Right lobe of liver (tissue), 6 donors: ENCODE results near the gene GKN1. TPM values are rescaled to one million over a fixed set of nuclear protein-coding genes. Genes with fewer than 3 reads are reported as not detected.

ENCODE experiments used
- ATAC-seq, 4 donors: fragments of 200-7000 bp; cut with Tn5 transposase; one replicate each; pipeline ENCODE4 v1.9.1; 2020; ENCODE audit warnings: mild to moderate bottlenecking in 4 of 4, moderate library complexity in 4 of 4
- DNase-seq, 3 donors: peaks; one replicate each; pipeline ENCODE4 v3.0.0-alpha.2; 2020
- H3K27ac ChIP-seq, 3 donors: fragments of 200-600 bp; one replicate each; pipeline ENCODE4 v1.8.0; 2022
- H3K27me3 ChIP-seq, 2 donors: fragments of 200-600 bp; one replicate each; pipeline ENCODE4 v1.8.0; 2022
- H3K36me3 ChIP-seq, 4 donors: fragments of 200-600 bp; sonication (generic) in 1 of 4; one replicate each; pipeline versions ENCODE4 v1.5.1 to v1.8.0; 2017 to 2022; ENCODE audit warnings: control low read depth in 1 of 4
- H3K4me1 ChIP-seq, 4 donors: fragments of 200-600 bp; sonication (generic) in 1 of 4; one replicate each; pipeline versions ENCODE4 v1.5.1 to v1.8.0; 2017 to 2022; ENCODE audit warnings: control low read depth in 1 of 4
- H3K4me3 ChIP-seq, 3 donors: fragments of 200-600 bp; one replicate each; pipeline ENCODE4 v1.8.0; 2022
- H3K9me3 ChIP-seq, 4 donors: fragments of 200-600 bp; sonication (generic) in 1 of 4; one replicate each; pipeline versions ENCODE4 v1.5.1 to v1.8.0; 2017 to 2022; ENCODE audit warnings: control low read depth in 1 of 4
- CTCF ChIP-seq, 4 donors: fragments of 200-600 bp in 3 of 4; fragments of 450-650 bp in 1 of 4; IDR thresholded peaks; one replicate each; pipeline versions ENCODE4 v1.5.1 to v1.8.0; 2016 to 2022; ENCODE audit warnings: antibody characterized with exemption in 4 of 4, mild to moderate bottlenecking in 2 of 4
- POLR2A ChIP-seq: fragments of 450-650 bp; IDR thresholded peaks from one replicate; pipeline ENCODE4 v1.6.1; 2017; ENCODE audit warnings: antibody characterized with exemption, mild to moderate bottlenecking
- WGBS: methylation state at CpG from one replicate; pipeline ENCODE4 v1.1.6; 2018; ENCODE audit warnings: low coverage, low lambda C conversion rate; ENCODE audit not compliant: insufficient coverage; ENCODE audit errors: missing lambda C conversion rate; 5-methylcytosine and 5-hydroxymethylcytosine counted together
- intact Hi-C, 2 donors: fragments of 100-400 bp; cut with DNase I; formaldehyde crosslinking; loops; one replicate each; pipeline versions ENCODE4 v1.11.2 to v1.14.1; 2022
- total RNA-seq, 6 experiments: library from RNA; depleted of rRNA in 2 of 6; stranded (reverse); fragments of >200 nt in 2 of 6; fragmentation: NEBNext Ultra II Directional in 3 of 6; extraction: Animal tissue kit (Norgen Biotek cat#: 25700) in 3 of 6; gene quantifications; one replicate each; pipeline versions ENCODE4 v1.1.0 to v1.2.4, GENCODE V29; 2016 to 2023
- donor health status: DM: no; HTN: yes; CAD: no.
- donor health status: DM: no; HTN: no; CAD: no.
- donor health status: DM: no; HTN: no; CAD: no.
- donor health status: DM: no; HTN: yes; CAD: no.
- donor health status: DM: no; HTN: yes; CAD: no.

GKN1 gene
- total RNA-seq, 6 experiments from 2014 or later, result not detected

- DNase-seq, result no peak
- Histone ChIP-seq H3K36me3 (no peaks in the 10 kb centered on the region), H3K27ac (no peak overlapping the region), H3K4me3 (no peak overlapping the region), H3K27me3 (no peaks in the 10 kb centered on the region), H3K4me1 (peaks cover 0 to 14% (median 6%) of the 10 kb centered on the region in 4 donors), H3K9me3 (no peaks in the 10 kb centered on the region)
- intact Hi-C loops, result no loop called here
- peak; percentile 73 to 87 (median 79) for ATAC-seq
- no peak for TF ChIP-seq CTCF (IDR thresholded peaks at IDR 0.05)
- WGBS, result 27% methylated on average over 4 of the region's 4 CpGs
These were observed 13.1 kb upstream of the GKN1 start for GRCh38 chr2:68961380-68961779.

- no peak overlapping the region for H3K27ac ChIP-seq
- peaks cover 0 to 14% (median 6%) of the 10 kb centered on the region in 4 donors for H3K4me1 ChIP-seq
- no peaks in the 10 kb centered on the region for H3K9me3 ChIP-seq
- no peak overlapping the region for H3K4me3 ChIP-seq
- ATAC-seq (no peak), DNase-seq (no peak)
- no peaks in the 10 kb centered on the region for H3K27me3 ChIP-seq
- intact Hi-C loops, result no loop called here
- TF ChIP-seq CTCF (IDR thresholded peaks at IDR 0.05) (no peak), POLR2A (no peak)
- H3K36me3 ChIP-seq, result no peaks in the 10 kb centered on the region
These were observed 10.2 kb upstream of the GKN1 start for GRCh38 chr2:68964282-68964681.

- Histone ChIP-seq H3K9me3 (no peaks in the 10 kb centered on the region), H3K4me1 (no peaks in the 10 kb centered on the region), H3K4me3 (no peak overlapping the region), H3K27me3 (no peaks in the 10 kb centered on the region), H3K36me3 (no peaks in the 10 kb centered on the region), H3K27ac (no peak overlapping the region)
- intact Hi-C loops, result no loop called here
- TF ChIP-seq CTCF (IDR thresholded peaks at IDR 0.05), result no peak
- TF ChIP-seq POLR2A, result no peak
- no peak for DNase-seq
- WGBS, result 90% methylated on average over 1 of the region's 1 CpG
- no peak for ATAC-seq
These were observed 6.2 kb upstream of the GKN1 start for GRCh38 chr2:68968221-68968620.

- no peaks in the 10 kb centered on the region for H3K27me3 ChIP-seq
- DNase-seq (no peak), ATAC-seq (no peak)
- H3K36me3 ChIP-seq, result no peaks in the 10 kb centered on the region
- TF ChIP-seq CTCF (IDR thresholded peaks at IDR 0.05) (no peak), POLR2A (no peak)
- no peak overlapping the region for H3K27ac ChIP-seq
- no peak overlapping the region for H3K4me3 ChIP-seq
- 71% methylated on average over 4 of the region's 8 CpGs for WGBS
- no peaks in the 10 kb centered on the region for H3K9me3 ChIP-seq
- intact Hi-C loops, result no loop called here
- H3K4me1 ChIP-seq, result no peaks in the 10 kb centered on the region
These were observed 4.5 kb upstream of the GKN1 start for GRCh38 chr2:68969736-68970490.
